KOPT-K1 (cell line): ENCODE measurements around the gene KTI12.
A peak's percentile ranks its signal among the peaks of the same experiment; 100 is the strongest.
"Not testable (repeated sequence)": the region's sequence is repeated elsewhere in the genome, so short reads cannot be mapped to it uniquely, and the experiment has no call there.

Experiments
- H3K27ac ChIP-seq: fragments of 200-600 bp; sonication (generic); 2 replicates; pipeline ENCODE4 v1.5.1; 2016; ENCODE audit warnings: antibody characterized with exemption, mild to moderate bottlenecking, low read depth, low read length; ENCODE audit not compliant: poor library complexity, severe bottlenecking
- H3K36me3 ChIP-seq: fragments of 200-600 bp; sonication (generic); 2 replicates; pipeline ENCODE4 v1.5.1; 2017; ENCODE audit warnings: antibody characterized with exemption, mild to moderate bottlenecking, low read length, moderate library complexity; ENCODE audit not compliant: insufficient read depth
- H3K9me3 ChIP-seq: fragments of 200-600 bp; sonication (generic); 2 replicates; pipeline ENCODE4 v1.5.1; 2017; ENCODE audit warnings: antibody characterized with exemption, low read length, mild to moderate bottlenecking; ENCODE audit not compliant: insufficient read depth, poor library complexity, severe bottlenecking

The KTI12 gene

GRCh38 chr1:52033190-52034049 lies at the start of gene KTI12:
Gene KTI12 (minus strand): TSS chr1:52033810. CDS start chr1:52033761, 49 bp downstream.
- Histone ChIP-seq H3K9me3 (no peaks in the 10 kb centered on the region), H3K36me3 (peaks cover 33% of the 10 kb centered on the region), H3K27ac (peak within 1 kb of the TSS; percentile 75)

DNA sequence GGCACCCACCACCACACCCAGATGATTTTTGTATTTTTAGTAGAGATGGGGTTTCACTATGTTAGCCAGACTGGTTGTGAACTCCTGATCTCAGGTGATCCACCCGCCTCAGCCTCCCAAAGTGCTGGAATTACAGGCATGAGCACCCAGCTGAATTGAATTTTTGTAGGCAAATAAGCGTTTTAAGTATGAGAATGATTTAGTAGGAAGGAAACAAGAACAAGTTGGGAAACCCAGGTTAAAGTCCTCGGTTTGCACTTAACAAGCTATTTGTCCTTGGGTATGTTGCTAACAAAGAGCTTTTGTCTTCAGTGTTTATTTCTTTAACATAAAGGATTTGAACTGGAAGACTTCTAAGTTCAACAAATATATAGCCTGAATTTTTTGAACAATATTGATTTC lies 46.4 kb upstream of the KTI12 start:
- Histone ChIP-seq H3K27ac (no peak overlapping the region), H3K36me3 (peaks cover 74% of the 10 kb centered on the region), H3K9me3 (no peaks in the 10 kb centered on the region)

GRCh38 chr1:52077277-52077676 lies 43.7 kb upstream of the KTI12 start:
- H3K36me3 ChIP-seq = peaks cover 77% of the 10 kb centered on the region
- H3K27ac ChIP-seq, H3K9me3 ChIP-seq: not testable (repeated sequence)

DNA sequence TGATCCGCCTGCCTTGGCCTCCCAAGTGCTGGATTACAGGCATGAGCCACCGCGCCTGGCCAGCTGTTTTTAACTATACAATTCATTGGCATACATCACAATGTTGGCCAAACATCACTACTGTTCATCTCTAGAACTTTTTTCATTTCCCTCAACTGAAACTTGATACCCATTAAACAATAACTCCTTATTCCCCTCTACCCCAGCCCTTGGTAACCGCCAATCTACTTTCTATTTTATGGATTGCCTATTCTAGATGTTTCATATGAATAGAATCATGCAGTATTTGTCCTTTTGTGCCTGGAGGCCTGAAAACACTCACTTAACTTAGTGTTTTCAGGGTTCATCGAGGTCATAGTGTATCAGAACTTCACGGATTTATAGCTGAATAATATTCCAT lies 38.7 kb upstream of the KTI12 start:
- no peak overlapping the region for H3K27ac ChIP-seq
- H3K36me3 ChIP-seq = peaks cover 83% of the 10 kb centered on the region
- no peaks in the 10 kb centered on the region for H3K9me3 ChIP-seq

DNA sequence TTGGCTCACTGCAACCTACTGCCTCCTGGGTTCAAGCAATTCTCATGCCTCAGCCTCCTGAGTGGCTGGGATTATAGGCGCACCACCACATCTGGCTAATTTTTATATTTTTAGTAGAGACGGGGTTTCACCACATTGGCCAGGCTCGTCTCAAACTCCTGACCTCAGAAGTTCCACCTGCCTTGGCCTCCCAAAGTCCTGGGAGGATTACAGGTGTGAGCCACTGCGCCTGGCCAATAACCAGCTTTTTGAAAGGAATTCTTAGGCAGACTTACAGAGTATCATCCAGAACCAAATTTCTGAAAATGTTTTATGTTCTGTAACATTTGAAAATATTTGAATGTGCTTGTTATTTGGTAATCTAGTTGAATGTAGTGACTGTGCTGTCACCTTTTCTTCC lies 37.1 kb upstream of the KTI12 start:
- Histone ChIP-seq H3K27ac (no peak overlapping the region), H3K9me3 (no peaks in the 10 kb centered on the region), H3K36me3 (peaks cover 84% of the 10 kb centered on the region)

- H3K9me3 ChIP-seq = no peaks in the 10 kb centered on the region
- no peak overlapping the region for H3K27ac ChIP-seq
- H3K36me3 ChIP-seq = peaks cover 91% of the 10 kb centered on the region
Observed at GRCh38 chr1:52063192-52063591, 29.6 kb upstream of the KTI12 start.

DNA sequence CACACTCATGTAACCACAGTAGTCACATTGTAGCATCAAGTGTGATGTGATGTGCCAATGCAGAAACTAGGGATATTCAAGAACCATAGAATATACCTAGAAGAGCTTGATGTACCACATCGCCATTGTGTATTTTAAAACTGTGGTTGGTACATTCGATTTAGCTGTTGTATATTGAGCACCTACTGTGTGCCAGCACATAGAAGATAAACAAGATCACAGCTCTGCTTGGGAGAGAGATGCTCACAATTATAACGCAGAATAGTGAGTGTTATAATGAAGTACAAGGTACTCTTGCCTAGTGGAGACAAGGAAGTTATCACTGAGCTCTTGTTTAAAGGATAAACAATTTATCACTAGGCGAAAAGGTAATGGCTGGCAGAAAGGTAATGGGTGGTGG lies 27.2 kb upstream of the KTI12 start:
- Histone ChIP-seq H3K9me3 (no peaks in the 10 kb centered on the region), H3K36me3 (peaks cover 67% of the 10 kb centered on the region), H3K27ac (no peak overlapping the region)

DNA sequence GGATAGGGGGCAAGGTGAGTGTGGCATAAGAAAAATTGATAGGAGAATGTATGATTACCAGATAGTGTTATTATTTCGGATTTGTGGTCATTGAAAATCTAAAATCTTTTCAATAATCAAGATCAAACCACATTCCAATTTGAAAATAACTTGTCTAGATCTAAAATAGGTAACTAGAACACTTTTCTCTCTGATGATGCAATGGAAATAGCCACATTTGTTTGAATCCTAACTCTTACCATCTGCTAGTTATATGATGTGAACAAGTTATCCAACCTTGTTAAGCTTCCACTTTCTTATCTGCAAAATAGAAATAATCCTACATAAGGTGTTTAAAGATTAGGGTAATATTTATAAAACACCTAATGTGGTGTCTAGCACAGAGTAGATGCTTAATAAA lies 26.3 kb upstream of the KTI12 start:
- H3K9me3 ChIP-seq = no peaks in the 10 kb centered on the region
- no peak overlapping the region for H3K27ac ChIP-seq
- H3K36me3 ChIP-seq = peaks cover 58% of the 10 kb centered on the region

DNA sequence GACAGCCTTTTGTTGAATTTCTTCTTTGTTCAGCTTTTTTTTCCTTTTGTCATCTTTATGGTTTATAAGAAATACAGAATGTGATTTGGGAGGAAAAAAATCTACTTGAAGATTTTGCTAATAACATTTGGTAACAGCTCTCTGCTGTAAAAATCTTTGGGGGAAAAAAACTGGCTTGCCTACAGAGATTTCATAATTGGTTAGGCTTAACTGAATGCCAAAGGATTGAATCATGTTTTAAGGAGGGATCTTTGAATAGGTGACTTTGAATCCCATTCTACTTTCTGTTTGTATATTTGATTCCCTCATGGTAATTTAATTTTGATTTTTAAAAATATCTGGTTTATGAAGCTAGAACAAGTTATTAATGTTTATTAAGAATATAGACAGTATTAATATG lies 25.7 kb upstream of the KTI12 start:
- Histone ChIP-seq H3K9me3 (no peaks in the 10 kb centered on the region), H3K36me3 (peaks cover 52% of the 10 kb centered on the region), H3K27ac (no peak overlapping the region)

GRCh38 chr1:52057876-52058415 lies 24.3 kb upstream of the KTI12 start:
- peak overlapping the region; percentile 91 for H3K27ac ChIP-seq
- no peaks in the 10 kb centered on the region for H3K9me3 ChIP-seq
- peaks cover 39% of the 10 kb centered on the region for H3K36me3 ChIP-seq

GRCh38 chr1:52057255-52057654 lies 23.6 kb upstream of the KTI12 start:
- Histone ChIP-seq H3K9me3 (no peaks in the 10 kb centered on the region), H3K27ac (peak overlapping the region; percentile 91), H3K36me3 (peaks cover 37% of the 10 kb centered on the region)

- H3K36me3 ChIP-seq = peaks cover 39% of the 10 kb centered on the region
- H3K27ac ChIP-seq = peak overlapping the region; percentile 91
- H3K9me3 ChIP-seq = no peaks in the 10 kb centered on the region
Observed at GRCh38 chr1:52056937-52057231, 23.3 kb upstream of the KTI12 start.

DNA sequence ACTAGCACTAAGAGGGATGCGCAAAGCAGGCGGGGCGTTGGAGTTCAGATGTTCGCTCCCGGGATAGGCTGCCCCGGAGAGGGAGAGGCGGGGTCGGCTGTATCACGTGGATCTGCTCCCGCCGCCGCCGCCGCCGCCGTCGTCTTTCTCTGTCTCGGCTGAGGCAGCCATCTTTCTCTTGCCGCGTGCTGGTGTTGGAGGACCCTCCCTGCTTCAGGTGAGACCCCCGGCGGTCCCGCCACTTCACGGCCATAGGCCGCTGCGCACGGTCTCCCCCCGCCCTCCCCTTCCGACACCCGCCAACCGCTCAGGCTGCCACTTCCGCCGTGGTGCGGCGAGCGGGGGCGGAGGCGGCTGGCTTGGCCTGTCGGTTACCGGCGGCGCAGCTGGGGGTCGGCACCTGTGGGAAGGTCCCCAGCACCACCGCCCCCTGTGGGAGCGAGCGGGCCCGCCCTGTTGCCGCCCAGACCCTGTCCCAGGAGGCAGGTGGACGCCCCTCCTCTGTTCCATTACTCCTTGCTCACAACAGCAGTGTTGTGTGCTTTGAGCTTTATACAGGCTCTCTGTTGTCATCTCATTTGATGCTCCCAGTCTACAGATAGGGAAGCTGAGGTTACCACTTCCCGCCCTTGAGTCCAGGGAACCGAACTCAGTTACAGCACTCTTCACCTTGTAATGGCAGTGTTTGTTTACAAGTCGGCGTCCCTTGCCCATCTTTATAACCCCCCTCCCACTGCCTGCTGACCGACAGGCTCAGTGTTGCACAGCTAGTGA lies 22.7 kb upstream of the KTI12 start, which contains the start of gene BTF3L4:
Gene BTF3L4 (plus strand): TSS at position 133 of the 774 bp plus-strand sequence. CDS start 3,553 bp downstream, outside the sequence.
- Histone ChIP-seq H3K27ac (peak within 1 kb of the TSS; percentile 91), H3K9me3 (no peaks in the 10 kb centered on the region), H3K36me3 (peaks cover 40% of the 10 kb centered on the region)

DNA sequence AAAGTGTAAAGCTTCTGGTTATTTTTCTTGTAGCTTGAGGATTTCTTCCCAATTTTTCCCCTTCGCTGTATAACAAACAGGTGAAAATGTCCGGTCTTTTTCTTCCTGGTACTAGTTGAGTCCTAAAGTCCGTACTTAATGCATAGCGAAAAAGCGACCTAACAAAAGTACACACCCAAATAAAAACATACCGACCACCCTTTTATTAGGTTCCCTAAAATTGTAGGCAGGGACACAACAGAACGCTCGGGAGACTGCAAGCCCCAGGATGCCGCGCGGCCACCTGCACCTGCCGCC lies 22.2 kb upstream of the KTI12 start:
- Histone ChIP-seq H3K9me3 (no peaks in the 10 kb centered on the region), H3K27ac (peak overlapping the region; percentile 91), H3K36me3 (peaks cover 38% of the 10 kb centered on the region)

GRCh38 chr1:52055066-52055865 lies 21.7 kb upstream of the KTI12 start, which contains the start of gene TXNDC12:
Gene TXNDC12 (minus strand): TSS chr1:52055191. CDS start chr1:52055096, 95 bp downstream.
- H3K27ac ChIP-seq = peak within 1 kb of the TSS; percentile 91
- H3K9me3 ChIP-seq = no peaks in the 10 kb centered on the region
- peaks cover 38% of the 10 kb centered on the region for H3K36me3 ChIP-seq
